ENCODE results near the gene PTH1R. TPM values are rescaled to one million over a fixed set of nuclear protein-coding genes. Genes with fewer than 3 reads are reported as not detected.

The PTH1R gene
- polyA plus RNA-seq, 1 donor (not counting 4 experiments of a cell fraction or from before 2014, with no cell fraction given) = not detected

DNA sequence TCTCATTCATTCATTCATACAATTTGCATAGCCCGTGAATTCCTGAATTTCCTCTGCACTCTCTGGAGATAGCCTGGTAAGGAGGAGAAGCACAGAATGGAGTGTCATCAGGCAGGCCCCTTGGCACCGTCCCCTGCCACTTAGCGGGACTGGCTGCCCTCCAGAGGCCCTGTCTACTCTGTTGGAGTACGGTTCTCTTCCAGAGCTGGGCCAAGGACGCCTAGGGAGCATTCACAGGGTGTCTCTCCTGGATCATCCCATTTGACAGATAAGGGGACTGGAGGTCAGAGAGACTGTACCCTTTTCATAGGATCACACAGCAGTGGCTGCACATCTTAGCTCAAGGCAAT is 48.0 kb downstream of the PTH1R start:
- Histone ChIP-seq H3K4me2 (ENCODE audit: control insufficient read depth, extremely low read depth, insufficient read depth, low read depth, low read length) (no peak overlapping the region), H3K4me3 (ENCODE audit: control insufficient read depth in 2 of 3, extremely low read depth in 1 of 3, insufficient read depth in 2 of 3, low read depth in 1 of 3, low read length in 3 of 3) (no peak overlapping the region), H3K4me1 (ENCODE audit: control insufficient read depth, extremely low read depth, insufficient read depth, low read length) (no peaks in the 10 kb centered on the region), H3K9me1 (ENCODE audit: control insufficient read depth, extremely low read depth, insufficient read depth, low read length) (no peaks in the 10 kb centered on the region), H3K36me3 (ENCODE audit: control insufficient read depth in 2 of 2, extremely low read depth in 1 of 2, insufficient read depth in 2 of 2, low read length in 2 of 2) (peaks cover 51 to 52% of the 10 kb centered on the region in 2 experiments), H3K27me3 (ENCODE audit: control insufficient read depth, extremely low read depth, insufficient read depth, low read length) (no peaks in the 10 kb centered on the region), H2AFZ (ENCODE audit: control insufficient read depth, low read length) (no peak overlapping the region), H4K20me1 (ENCODE audit: control insufficient read depth, extremely low read depth, insufficient read depth, low read length) (no peaks in the 10 kb centered on the region), H3K9ac (ENCODE audit: control insufficient read depth, extremely low read depth, insufficient read depth, low read length) (no peak overlapping the region), H3K79me2 (ENCODE audit: control insufficient read depth, insufficient read depth, low read length) (peaks cover 22% of the 10 kb centered on the region), H3K9me3 (ENCODE audit: control insufficient read depth, low read depth, low read length) (no peaks in the 10 kb centered on the region), H3K27ac (ENCODE audit: control insufficient read depth, insufficient read depth, low read length) (no peak overlapping the region)
- DNase-seq (ENCODE audit: low read depth, low spot score) (no peak), FAIRE-seq (no peak)
- dilution Hi-C loops (cut with MboI; ENCODE audit: extremely low pct_ligation_motif_present, low sequenced_read_pairs) = no loop called here
- TF ChIP-seq, protein P1, sequence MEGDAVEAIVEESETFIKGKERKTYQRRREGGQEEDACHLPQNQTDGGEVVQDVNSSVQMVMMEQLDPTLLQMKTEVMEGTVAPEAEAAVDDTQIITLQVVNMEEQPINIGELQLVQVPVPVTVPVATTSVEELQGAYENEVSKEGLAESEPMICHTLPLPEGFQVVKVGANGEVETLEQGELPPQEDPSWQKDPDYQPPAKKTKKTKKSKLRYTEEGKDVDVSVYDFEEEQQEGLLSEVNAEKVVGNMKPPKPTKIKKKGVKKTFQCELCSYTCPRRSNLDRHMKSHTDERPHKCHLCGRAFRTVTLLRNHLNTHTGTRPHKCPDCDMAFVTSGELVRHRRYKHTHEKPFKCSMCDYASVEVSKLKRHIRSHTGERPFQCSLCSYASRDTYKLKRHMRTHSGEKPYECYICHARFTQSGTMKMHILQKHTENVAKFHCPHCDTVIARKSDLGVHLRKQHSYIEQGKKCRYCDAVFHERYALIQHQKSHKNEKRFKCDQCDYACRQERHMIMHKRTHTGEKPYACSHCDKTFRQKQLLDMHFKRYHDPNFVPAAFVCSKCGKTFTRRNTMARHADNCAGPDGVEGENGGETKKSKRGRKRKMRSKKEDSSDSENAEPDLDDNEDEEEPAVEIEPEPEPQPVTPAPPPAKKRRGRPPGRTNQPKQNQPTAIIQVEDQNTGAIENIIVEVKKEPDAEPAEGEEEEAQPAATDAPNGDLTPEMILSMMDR (optimal IDR thresholded peaks at IDR 0.05 in 1 of 3, IDR thresholded peaks at IDR 0.05 in 1 of 3, conservative IDR thresholded peaks at IDR 0.05 in 1 of 3; ENCODE audit: extremely low read depth in 1 of 3, insufficient read depth in 2 of 3, low read length in 3 of 3) = no peak
- no peak for TF ChIP-seq EZH2 (IDR thresholded peaks at IDR 0.05; ENCODE audit: low read length)

GRCh38 chr3:46926039-46926438 is 48.5 kb downstream of the PTH1R start:
- Histone ChIP-seq H3K9ac (ENCODE audit: control insufficient read depth, extremely low read depth, insufficient read depth, low read length) (no peak overlapping the region), H3K9me1 (ENCODE audit: control insufficient read depth, extremely low read depth, insufficient read depth, low read length) (peaks cover under 1% of the 10 kb centered on the region), H3K4me1 (ENCODE audit: control insufficient read depth, extremely low read depth, insufficient read depth, low read length) (no peaks in the 10 kb centered on the region), H3K9me3 (ENCODE audit: control insufficient read depth, low read depth, low read length) (no peaks in the 10 kb centered on the region), H3K27ac (ENCODE audit: control insufficient read depth, insufficient read depth, low read length) (no peak overlapping the region), H3K27me3 (ENCODE audit: control insufficient read depth, extremely low read depth, insufficient read depth, low read length) (no peaks in the 10 kb centered on the region), H4K20me1 (ENCODE audit: control insufficient read depth, extremely low read depth, insufficient read depth, low read length) (no peaks in the 10 kb centered on the region), H3K79me2 (ENCODE audit: control insufficient read depth, insufficient read depth, low read length) (peaks cover 27% of the 10 kb centered on the region), H3K36me3 (ENCODE audit: control insufficient read depth in 2 of 2, extremely low read depth in 1 of 2, insufficient read depth in 2 of 2, low read length in 2 of 2) (peaks cover 46 to 52% of the 10 kb centered on the region in 2 experiments), H3K4me3 (ENCODE audit: control insufficient read depth in 2 of 3, extremely low read depth in 1 of 3, insufficient read depth in 2 of 3, low read depth in 1 of 3, low read length in 3 of 3) (no peak overlapping the region), H3K4me2 (ENCODE audit: control insufficient read depth, extremely low read depth, insufficient read depth, low read depth, low read length) (no peak overlapping the region), H2AFZ (ENCODE audit: control insufficient read depth, low read length) (no peak overlapping the region)
- FAIRE-seq (no peak), DNase-seq (ENCODE audit: low read depth, low spot score) (no peak)
- TF ChIP-seq, protein P1 (optimal IDR thresholded peaks at IDR 0.05 in 1 of 3, IDR thresholded peaks at IDR 0.05 in 1 of 3, conservative IDR thresholded peaks at IDR 0.05 in 1 of 3; ENCODE audit: extremely low read depth in 1 of 3, insufficient read depth in 2 of 3, low read length in 3 of 3) = no peak
- TF ChIP-seq EZH2 (IDR thresholded peaks at IDR 0.05; ENCODE audit: low read length) = no peak
- dilution Hi-C loops (cut with MboI; ENCODE audit: extremely low pct_ligation_motif_present, low sequenced_read_pairs) = no loop called here
